Caco-2 (cell line): Measurements from ENCODE around the gene KANK3. TPM values are rescaled to one million over a fixed set of nuclear protein-coding genes. Genes with fewer than 3 reads are reported as not detected.
A peak's percentile ranks its signal among the peaks of the same experiment; 100 is the strongest.
"Not testable (repeated sequence)": the region's sequence is repeated elsewhere in the genome, so short reads cannot be mapped to it uniquely, and the experiment has no call there.

Experiments used
- BruUV-seq: library from RNA; stranded (reverse); fragments of 400-500 nt; replicated peaks from 2 replicates; lab custom pipeline; 2021; lab: Mats Ljungman, UMichigan
- CTCF ChIA-PET: fragments of 300-600 bp; sonication (Branson Sonifier 250); formaldehyde crosslinking; loops from one replicate; lab custom pipeline; 2022; ENCODE audit warnings: antibody characterized with exemption; lab: Charles Lee
- POLR2A ChIA-PET: fragments of 300-600 bp; sonication (Branson Sonifier 250); formaldehyde crosslinking; loops from one replicate; lab custom pipeline; 2022; ENCODE audit warnings: antibody characterized with exemption; lab: Charles Lee
- DNase-seq, 2 experiments: peaks; one replicate each; pipeline versions ENCODE4 v3.0.0 to v3.0.0-alpha.2; 2020 to 2022
- H3K27me3 ChIP-seq: replicated peaks from 2 replicates; pipeline ENCODE4 v1.6.0; 2011; ENCODE audit warnings: low read length; ENCODE audit not compliant: control insufficient read depth, insufficient read depth
- H3K36me3 ChIP-seq: 2 replicates; pipeline ENCODE4 v1.5.1; 2011; ENCODE audit warnings: low read length; ENCODE audit not compliant: control insufficient read depth, insufficient read depth
- H3K4me1 ChIP-seq: fragments of 250-450 bp; sonication (Bioruptor Pico); 2 replicates; pipeline ENCODE4 v1.5.1; 2020; ENCODE audit warnings: mild to moderate bottlenecking
- H3K4me3 ChIP-seq: 2 replicates; pipeline ENCODE4 v1.5.1; 2011; ENCODE audit warnings: low read depth, mild to moderate bottlenecking, control low read depth, low read length
- H3K9me3 ChIP-seq: fragments of 250-450 bp; sonication (Bioruptor Pico); 2 replicates; pipeline ENCODE4 v1.5.1; 2020; ENCODE audit warnings: mild to moderate bottlenecking, moderate library complexity
- H3K27ac Mint-ChIP-seq: one replicate; pipeline ENCODE4 v1.8.0; 2022; ENCODE audit warnings: mixed read lengths; ENCODE audit not compliant: unreplicated experiment
- H3K27me3 Mint-ChIP-seq: one replicate; pipeline ENCODE4 v1.8.0; 2022; ENCODE audit warnings: mixed read lengths; ENCODE audit not compliant: insufficient read depth, unreplicated experiment
- H3K36me3 Mint-ChIP-seq: one replicate; pipeline ENCODE4 v1.8.0; 2022; ENCODE audit warnings: mild to moderate bottlenecking, mixed read lengths; ENCODE audit not compliant: insufficient read depth, unreplicated experiment
- H3K4me1 Mint-ChIP-seq: one replicate; pipeline ENCODE4 v1.8.0; 2022; ENCODE audit warnings: low read depth, mixed read lengths; ENCODE audit not compliant: unreplicated experiment
- H3K4me3 Mint-ChIP-seq: one replicate; pipeline ENCODE4 v1.8.0; 2022; ENCODE audit warnings: mild to moderate bottlenecking, moderate library complexity, mixed read lengths; ENCODE audit not compliant: unreplicated experiment
- H3K9me3 Mint-ChIP-seq: one replicate; pipeline ENCODE4 v1.8.0; 2022; ENCODE audit warnings: mixed read lengths; ENCODE audit not compliant: unreplicated experiment
- CTCF ChIP-seq, 2 experiments: fragments of 200-600 bp in 1 of 2; IDR thresholded peaks; 1 replicate in 1 of 2; 2 replicates in 1 of 2; pipeline versions ENCODE4 v1.5.1 to v1.8.0; 2011 to 2022; ENCODE audit warnings: antibody characterized with exemption in 1 of 2, control low read depth in 1 of 2, inconsistent platforms in 1 of 2, low read depth in 1 of 2, low read length in 1 of 2, mild to moderate bottlenecking in 1 of 2, moderate library complexity in 1 of 2; ENCODE audit not compliant: insufficient read depth in 1 of 2, severe bottlenecking in 1 of 2, unreplicated experiment in 1 of 2
- intact Hi-C: fragments of 100-400 bp; cut with micrococcal nuclease; formaldehyde crosslinking; loops from one replicate; pipeline ENCODE4 v1.10.0; 2022; ENCODE audit not compliant: unreplicated experiment
- total RNA-seq: library from RNA; stranded (reverse); gene quantifications from 2 replicates; pipeline ENCODE4 v1.2.3, GENCODE V29; 2022

KANK3 gene
- total RNA-seq, 1 experiment from 2014 or later: 1.1 TPM

GRCh38 chr19:8304841-8305621 is 38.0 kb downstream of the KANK3 start:
- Histone ChIP-seq H3K4me3 (no peak overlapping the region), H3K4me1 (no peaks in the 10 kb centered on the region), H3K36me3 (no peaks in the 10 kb centered on the region), H3K27me3 (no peaks in the 10 kb centered on the region), H3K9me3 (no peaks in the 10 kb centered on the region)
- Mint-ChIP-seq H3K9me3 (no peaks in the 10 kb centered on the region), H3K27ac (no peak overlapping the region), H3K36me3 (peaks cover 24% of the 10 kb centered on the region), H3K27me3 (no peaks in the 10 kb centered on the region), H3K4me3 (no peak overlapping the region), H3K4me1 (peaks cover 13% of the 10 kb centered on the region)
- peak; percentile 24 to 38 for DNase-seq
- no peak for TF ChIP-seq CTCF (IDR thresholded peaks at IDR 0.05; ENCODE audit: insufficient read depth in 1 of 2, low read depth in 1 of 2, low read length in 1 of 2, severe bottlenecking in 1 of 2, unreplicated experiment in 1 of 2)
- ChIA-PET POLR2A (no interaction called here), CTCF (no interaction called here)
- no TSS peak for BruUV-seq
- intact Hi-C loops: no loop called here

- no peaks in the 10 kb centered on the region for H3K27me3 ChIP-seq
- H3K27me3 Mint-ChIP-seq: no peaks in the 10 kb centered on the region
- H3K4me3 Mint-ChIP-seq: no peak overlapping the region
- H3K9me3 ChIP-seq: no peaks in the 10 kb centered on the region
- BruUV-seq: no TSS peak
- no peak overlapping the region for H3K4me3 ChIP-seq
- ChIA-PET POLR2A (no interaction called here), CTCF (no interaction called here)
- no peak for TF ChIP-seq CTCF (IDR thresholded peaks at IDR 0.05; ENCODE audit: insufficient read depth in 1 of 2, low read depth in 1 of 2, low read length in 1 of 2, severe bottlenecking in 1 of 2, unreplicated experiment in 1 of 2)
- intact Hi-C loops: no loop called here
- H3K4me1 ChIP-seq: no peaks in the 10 kb centered on the region
- peaks cover 8% of the 10 kb centered on the region for H3K36me3 Mint-ChIP-seq
- DNase-seq: peak in 1 of 2 experiments; percentile 18
- no peaks in the 10 kb centered on the region for H3K9me3 Mint-ChIP-seq
- H3K4me1 Mint-ChIP-seq: peaks cover 13% of the 10 kb centered on the region
- H3K36me3 ChIP-seq: no peaks in the 10 kb centered on the region
- no peak overlapping the region for H3K27ac Mint-ChIP-seq
These were observed 40.3 kb downstream of the KANK3 start for GRCh38 chr19:8302734-8303133.

GRCh38 chr19:8302357-8302691 is 40.7 kb downstream of the KANK3 start:
- no peak overlapping the region for H3K4me3 Mint-ChIP-seq
- POLR2A ChIA-PET: no interaction called here
- CTCF ChIA-PET: no interaction called here
- H3K27me3 Mint-ChIP-seq: no peaks in the 10 kb centered on the region
- Histone ChIP-seq H3K36me3 (no peaks in the 10 kb centered on the region), H3K9me3 (no peaks in the 10 kb centered on the region), H3K4me1 (no peaks in the 10 kb centered on the region), H3K27me3 (no peaks in the 10 kb centered on the region), H3K4me3 (no peak overlapping the region)
- peak in 1 of 2 experiments; percentile 22 for DNase-seq
- TF ChIP-seq CTCF (IDR thresholded peaks at IDR 0.05; ENCODE audit: insufficient read depth in 1 of 2, low read depth in 1 of 2, low read length in 1 of 2, severe bottlenecking in 1 of 2, unreplicated experiment in 1 of 2): no peak
- intact Hi-C loops: no loop called here
- peaks cover 11% of the 10 kb centered on the region for H3K4me1 Mint-ChIP-seq
- H3K27ac Mint-ChIP-seq: no peak overlapping the region
- no peaks in the 10 kb centered on the region for H3K9me3 Mint-ChIP-seq
- BruUV-seq: no TSS peak
- H3K36me3 Mint-ChIP-seq: peaks cover 4% of the 10 kb centered on the region

GRCh38 chr19:8291337-8291736 is 51.7 kb downstream of the KANK3 start:
- H3K4me1 Mint-ChIP-seq, POLR2A ChIA-PET, H3K27me3 Mint-ChIP-seq, H3K4me3 Mint-ChIP-seq, H3K27ac Mint-ChIP-seq, H3K27me3 ChIP-seq, H3K36me3 ChIP-seq, BruUV-seq, H3K36me3 Mint-ChIP-seq, DNase-seq, H3K4me1 ChIP-seq, H3K9me3 Mint-ChIP-seq, intact Hi-C loops, H3K9me3 ChIP-seq, H3K4me3 ChIP-seq, CTCF ChIA-PET: not testable (repeated sequence)

GRCh38 chr19:8276508-8276907 is 66.6 kb downstream of the KANK3 start:
- intact Hi-C loops, H3K4me1 ChIP-seq, H3K27ac Mint-ChIP-seq, H3K27me3 Mint-ChIP-seq, POLR2A ChIA-PET, H3K4me1 Mint-ChIP-seq, H3K9me3 Mint-ChIP-seq, BruUV-seq, H3K36me3 ChIP-seq, H3K27me3 ChIP-seq, CTCF ChIA-PET, DNase-seq, H3K4me3 ChIP-seq, H3K9me3 ChIP-seq, H3K36me3 Mint-ChIP-seq, H3K4me3 Mint-ChIP-seq: not testable (repeated sequence)
